HG02588 (cell line): ENCODE measurements around the gene SCRN2.

ENCODE experiments used
- ATAC-seq: cut with Tn5 transposase; IDR thresholded peaks from one replicate; pipeline ENCODE4 v1.9.1; 2021; ENCODE audit warnings: mild to moderate bottlenecking, moderate library complexity; ENCODE audit not compliant: unreplicated experiment

SCRN2 gene

GRCh38 chr17:47822785-47823184 lies 18.3 kb downstream of the SCRN2 start:
- ATAC-seq = no peak

- ATAC-seq = peak; percentile 77
These were observed 19.4 kb downstream of the SCRN2 start, which contains the start of gene OSBPL7 for GRCh38 chr17:47821424-47822391. OSBPL7 (minus strand) TSS chr17:47821794; CDS start chr17:47820278, 1,516 bp downstream.

DNA sequence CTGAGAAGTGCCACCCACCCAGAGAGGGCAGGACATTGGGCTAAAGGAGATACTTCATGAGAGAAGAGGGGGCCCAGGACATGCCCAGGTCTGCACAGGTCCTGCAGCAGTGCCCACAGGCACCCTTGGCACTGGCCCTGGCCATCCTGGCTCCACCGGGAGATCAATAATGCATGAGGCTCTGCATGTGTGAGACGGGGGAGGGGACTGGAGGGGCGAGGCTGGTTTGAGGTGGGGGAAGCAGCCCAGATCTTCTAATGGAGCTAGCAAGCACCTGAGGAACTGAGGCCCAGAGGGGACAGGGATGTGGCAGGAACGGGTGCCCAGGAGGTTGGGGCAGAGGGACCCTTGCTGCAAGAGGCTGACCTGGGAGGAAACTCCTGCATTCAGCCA lies 20.0 kb downstream of the SCRN2 start:
- no peak for ATAC-seq

- ATAC-seq = no peak
These were observed 20.9 kb downstream of the SCRN2 start for GRCh38 chr17:47820033-47820789.

DNA sequence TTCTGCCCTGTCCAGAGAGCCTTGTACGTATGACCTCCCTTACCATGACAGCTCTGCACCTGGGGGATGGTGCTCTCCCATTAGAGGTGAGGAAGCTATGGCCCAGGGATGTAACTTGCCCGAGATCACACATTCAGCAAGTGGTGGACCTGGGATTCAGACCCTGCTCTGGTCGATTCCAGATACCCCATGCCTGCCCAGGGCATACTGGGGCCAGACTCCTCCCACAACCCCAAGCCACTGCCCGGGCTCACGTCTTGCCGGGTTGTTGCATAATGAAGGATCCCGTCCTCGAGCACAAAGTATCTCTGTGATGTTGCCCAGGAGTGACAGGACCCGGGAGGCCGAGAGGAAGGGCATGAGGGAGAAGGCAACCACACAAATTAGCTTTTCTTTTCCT lies 21.6 kb downstream of the SCRN2 start:
- ATAC-seq = no peak

- ATAC-seq = no peak
These were observed 22.9 kb downstream of the SCRN2 start for GRCh38 chr17:47818002-47818695.

GRCh38 chr17:47816947-47817346 lies 24.1 kb downstream of the SCRN2 start:
- no peak for ATAC-seq

- no peak for ATAC-seq
These were observed 24.9 kb downstream of the SCRN2 start for GRCh38 chr17:47816111-47816735.

DNA sequence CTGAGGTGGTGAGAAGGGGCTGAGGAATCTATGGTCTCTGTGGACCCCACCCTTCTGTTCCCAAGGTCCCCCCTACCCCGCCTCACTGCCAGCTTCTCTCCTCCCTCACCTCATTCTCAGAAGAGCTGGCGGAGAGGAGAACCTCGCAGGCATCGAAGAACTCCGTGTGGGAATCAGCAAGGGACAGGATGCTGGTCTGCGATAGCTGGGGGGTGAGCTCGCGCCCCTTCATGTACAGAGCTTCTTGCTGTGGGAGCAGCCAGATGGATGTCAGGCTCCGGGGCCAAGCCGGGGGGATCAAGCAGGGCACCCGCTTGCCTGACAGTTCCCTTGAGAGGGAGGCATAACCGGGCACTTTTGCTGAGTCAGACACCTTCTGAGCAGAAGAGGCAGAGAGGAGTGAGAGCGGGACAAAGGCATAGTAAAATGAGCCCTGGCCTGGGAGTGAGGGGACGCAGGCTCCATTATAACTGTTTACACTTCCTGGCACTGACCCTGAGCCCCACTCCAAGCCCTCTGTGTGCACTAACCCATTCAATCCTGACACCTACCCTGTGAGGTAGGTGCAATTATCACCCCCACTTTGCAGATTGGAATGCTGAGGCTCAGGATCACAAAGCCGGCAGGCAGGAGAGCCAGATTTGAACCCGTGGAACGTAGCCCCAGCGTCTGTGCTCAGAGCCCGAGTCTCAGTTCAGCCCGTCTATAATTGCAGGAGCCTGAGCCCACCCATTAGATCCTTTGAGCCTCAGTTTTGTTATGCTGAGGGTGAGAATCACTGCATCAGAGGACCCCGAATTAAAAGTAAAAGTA lies 25.8 kb downstream of the SCRN2 start:
- ATAC-seq = no peak

GRCh38 chr17:47813512-47814031 lies 27.5 kb downstream of the SCRN2 start:
- ATAC-seq = no peak

GRCh38 chr17:47813077-47813476 lies 28.0 kb downstream of the SCRN2 start:
- ATAC-seq = no peak

DNA sequence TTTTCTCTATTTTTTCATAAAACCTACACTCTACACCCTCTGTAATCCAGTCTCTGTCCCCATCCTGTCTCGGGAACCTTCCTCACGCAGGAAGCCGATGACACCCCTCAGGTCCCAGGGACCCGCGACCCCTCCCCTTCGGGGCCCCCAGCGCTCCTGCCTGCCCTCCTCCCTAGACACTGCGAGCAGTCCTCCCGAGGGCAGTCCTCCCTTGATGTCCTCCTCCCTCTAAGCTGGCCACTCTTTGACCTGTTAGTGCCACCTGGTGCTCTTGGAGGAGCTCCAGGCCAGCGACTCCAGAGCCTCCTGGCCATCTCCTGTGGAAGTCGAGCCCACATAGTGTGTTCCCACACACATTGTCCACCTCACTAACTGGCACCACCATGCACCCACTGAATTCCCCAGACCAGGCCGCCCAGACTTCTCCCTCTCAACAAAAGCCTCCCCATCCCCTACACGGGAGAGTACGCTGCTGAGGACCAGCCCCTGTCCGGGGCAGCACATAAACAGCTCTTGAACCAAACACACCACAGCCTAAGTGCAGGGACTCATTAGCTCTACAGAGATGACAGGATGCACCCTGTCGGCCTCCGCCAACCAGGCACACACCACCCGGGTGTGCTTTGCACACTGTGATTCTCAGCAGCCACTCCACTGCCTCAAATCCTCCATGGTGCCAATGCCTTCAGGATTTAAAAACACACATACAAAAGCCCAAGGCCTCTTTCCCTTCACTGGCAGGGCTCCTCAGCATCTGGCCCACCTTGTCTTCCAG lies 28.7 kb downstream of the SCRN2 start:
- ATAC-seq = no peak

DNA sequence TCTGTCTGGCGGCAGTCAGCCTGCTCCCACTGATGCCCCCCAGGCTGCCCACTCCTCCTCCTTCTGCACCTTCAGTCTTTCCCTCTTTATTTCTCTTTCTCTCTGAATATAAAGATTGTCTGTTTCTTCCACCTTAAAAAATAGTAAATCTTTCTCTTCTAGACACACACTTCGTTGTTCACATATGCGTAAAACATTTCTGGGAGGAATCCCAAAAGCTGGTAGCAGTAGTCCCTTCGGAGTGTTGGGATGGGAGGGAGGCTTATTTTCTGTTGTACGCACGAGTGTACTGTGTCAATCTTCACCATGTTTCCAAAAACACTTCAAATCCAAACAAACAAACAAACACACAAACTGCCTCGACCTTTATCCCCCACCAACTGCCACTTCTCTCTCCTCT lies 29.4 kb downstream of the SCRN2 start:
- ATAC-seq = no peak

DNA sequence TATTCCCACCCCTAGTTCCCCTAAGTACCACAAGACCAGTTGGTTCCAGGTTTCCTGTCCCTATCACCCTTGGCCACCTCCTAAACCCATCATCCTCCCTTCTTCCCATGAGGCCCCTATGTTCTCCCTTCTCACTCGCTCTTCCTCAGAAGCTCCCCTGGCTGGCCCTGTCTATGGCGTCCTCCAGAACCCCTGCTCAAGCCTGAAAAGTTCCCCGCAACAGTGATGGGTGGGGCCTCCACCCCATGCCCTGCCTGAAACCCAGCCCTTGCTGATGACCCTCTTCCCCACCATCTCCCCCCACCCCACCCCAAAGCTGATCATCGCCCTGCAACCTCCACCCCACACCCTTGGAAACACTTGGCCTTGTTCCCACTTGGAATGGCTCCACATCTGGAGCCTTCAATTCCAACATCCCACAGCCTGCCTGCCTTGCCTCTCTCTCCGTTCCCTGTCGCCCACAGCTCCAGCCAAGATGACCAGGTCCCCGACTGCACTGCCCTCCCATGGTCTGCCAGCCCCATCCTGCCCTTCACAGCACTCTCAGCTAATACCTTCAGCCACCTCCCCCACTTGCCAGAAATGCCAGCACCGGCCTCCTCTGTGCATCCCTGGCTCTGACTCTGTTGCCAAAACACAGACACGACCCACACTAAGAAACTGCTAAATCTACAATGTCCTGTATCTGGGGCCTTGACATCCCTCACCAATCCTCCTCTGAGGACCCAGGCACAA lies 30.0 kb downstream of the SCRN2 start:
- ATAC-seq = no peak

DNA sequence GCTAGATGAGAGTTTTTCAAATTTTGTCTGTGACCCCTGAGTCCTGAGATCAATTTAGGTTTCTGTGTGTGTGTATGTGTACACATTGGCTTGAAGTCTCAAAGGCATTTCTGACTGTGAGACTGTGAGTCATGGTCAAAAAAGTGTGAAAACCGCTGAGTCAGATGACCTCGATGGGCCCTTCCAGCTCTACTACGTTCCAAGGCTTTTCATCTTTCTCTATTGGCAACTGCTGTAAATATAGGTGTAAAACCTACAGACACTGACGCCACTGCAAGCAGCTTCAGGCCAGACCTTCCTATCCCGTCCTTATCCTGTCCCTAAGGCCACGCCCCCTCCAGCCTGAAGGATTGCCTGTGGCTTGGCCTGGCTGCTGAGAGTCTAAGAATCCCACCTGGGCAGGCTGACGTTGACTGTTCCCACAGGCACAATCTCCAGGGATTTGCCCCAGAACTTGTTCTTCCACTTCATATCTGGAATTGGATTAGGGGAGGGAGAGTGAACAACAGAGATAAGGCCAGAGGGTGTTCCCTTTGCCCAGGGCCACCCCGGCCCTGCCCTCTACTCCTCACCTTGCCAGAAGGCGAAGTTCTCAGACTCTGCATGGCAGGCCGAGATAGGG lies 30.8 kb downstream of the SCRN2 start:
- no peak for ATAC-seq

GRCh38 chr17:47808830-47809480 lies 32.1 kb downstream of the SCRN2 start:
- ATAC-seq = no peak
